Umbilical cord (tissue), 2 donors: ENCODE results near the gene HERC4. TPM values are rescaled to one million over a fixed set of nuclear protein-coding genes. Genes with fewer than 3 reads are reported as not detected.
A peak's percentile ranks its signal among the peaks of the same experiment; 100 is the strongest.
"Not testable (repeated sequence)": the region's sequence is repeated elsewhere in the genome, so short reads cannot be mapped to it uniquely, and the experiment has no call there.

ENCODE experiments used
- DNase-seq: peaks from one replicate; pipeline ENCODE4 v3.0.0-alpha.2; 2015; ENCODE audit warnings: low spot score
- total RNA-seq: library from RNA; depleted of rRNA; stranded (reverse); fragments of >200 nt; gene quantifications from one replicate; pipeline ENCODE4 v1.2.3, GENCODE V29; 2014; ENCODE audit warnings: low replicate concordance; ENCODE audit not compliant: insufficient read depth

HERC4 gene
- total RNA-seq, 1 donor from 2014 or later = 102 TPM

GRCh38 chr10:67969875-67970274, 105.2 kb downstream of the HERC4 start:
- no peak for DNase-seq

- not testable (repeated sequence) for DNase-seq
These were observed 109.0 kb downstream of the HERC4 start for GRCh38 chr10:67966035-67966434.

- no peak for DNase-seq
These were observed 109.6 kb downstream of the HERC4 start for GRCh38 chr10:67965456-67965855.

GRCh38 chr10:67959839-67960476, 115.1 kb downstream of the HERC4 start:
- peak; percentile 4 for DNase-seq

- no peak for DNase-seq
These were observed 119.5 kb downstream of the HERC4 start for GRCh38 chr10:67955614-67956013.

GRCh38 chr10:67943917-67944316, 131.2 kb downstream of the HERC4 start:
- DNase-seq = no peak

GRCh38 chr10:67936416-67936815, 138.7 kb downstream of the HERC4 start:
- DNase-seq = peak; percentile 7

GRCh38 chr10:67935223-67935622, 139.9 kb downstream of the HERC4 start:
- no peak for DNase-seq

GRCh38 chr10:67934336-67934735, 140.7 kb downstream of the HERC4 start:
- no peak for DNase-seq

GRCh38 chr10:67933199-67933598, 141.9 kb downstream of the HERC4 start:
- DNase-seq = no peak

GRCh38 chr10:67926951-67927350, 148.1 kb downstream of the HERC4 start:
- DNase-seq = no peak

- DNase-seq = no peak
These were observed 149.6 kb downstream of the HERC4 start for GRCh38 chr10:67925449-67926005.

- no peak for DNase-seq
These were observed 150.9 kb downstream of the HERC4 start for GRCh38 chr10:67924136-67924535.

- no peak for DNase-seq
These were observed 151.5 kb downstream of the HERC4 start for GRCh38 chr10:67923551-67923950.

- no peak for DNase-seq
These were observed 154.0 kb downstream of the HERC4 start for GRCh38 chr10:67921065-67921464.

- no peak for DNase-seq
These were observed 157.4 kb downstream of the HERC4 start for GRCh38 chr10:67917679-67918078.

- no peak for DNase-seq
These were observed 157.9 kb downstream of the HERC4 start for GRCh38 chr10:67917169-67917568.

- no peak for DNase-seq
These were observed 160.2 kb downstream of the HERC4 start for GRCh38 chr10:67914777-67915340.

- DNase-seq = no peak
These were observed 162.6 kb downstream of the HERC4 start for GRCh38 chr10:67912331-67912946.

GRCh38 chr10:67903581-67903980, 171.5 kb downstream of the HERC4 start:
- no peak for DNase-seq

- no peak for DNase-seq
These were observed 181.4 kb downstream of the HERC4 start for GRCh38 chr10:67893637-67894036.

- DNase-seq = peak; percentile 91
These were observed 190.0 kb downstream of the HERC4 start for GRCh38 chr10:67884842-67885670.
